Activated T-helper 17 cell treated with anti-CD3 and anti-CD28 coated beads, Interleukin-2, amount 50 U/mL, for 72 hours (primary cell): ENCODE measurements around the gene TTC23L. TPM values are rescaled to one million over a fixed set of nuclear protein-coding genes. Genes with fewer than 3 reads are reported as not detected.
"Not testable (repeated sequence)": the region's sequence is repeated elsewhere in the genome, so short reads cannot be mapped to it uniquely, and the experiment has no call there.

Source experiments
- ATAC-seq: fragments of 150-1000 bp; cut with Tn5 transposase; replicated peaks from 2 replicates; pipeline ENCODE4 v1.10.0; 2021; ENCODE audit warnings: mild to moderate bottlenecking, moderate library complexity
- H3K27ac Mint-ChIP-seq: one replicate; pipeline ENCODE4 v1.8.0; 2022; ENCODE audit warnings: mixed read lengths
- H3K27me3 Mint-ChIP-seq: one replicate; pipeline ENCODE4 v1.8.0; 2022; ENCODE audit warnings: mixed read lengths
- H3K36me3 Mint-ChIP-seq: one replicate; pipeline ENCODE4 v1.8.0; 2022; ENCODE audit warnings: low read depth, mild to moderate bottlenecking, mixed read lengths
- H3K4me1 Mint-ChIP-seq: one replicate; pipeline ENCODE4 v1.8.0; 2022; ENCODE audit warnings: mixed read lengths
- H3K4me3 Mint-ChIP-seq: one replicate; pipeline ENCODE4 v1.8.0; 2022; ENCODE audit warnings: mild to moderate bottlenecking, mixed read lengths
- H3K9me3 Mint-ChIP-seq: one replicate; pipeline ENCODE4 v1.8.0; 2022; ENCODE audit warnings: mixed read lengths
- total RNA-seq, 2 donors: library from RNA; stranded (reverse); gene quantifications; one replicate each; pipeline ENCODE4 v1.2.3, GENCODE V29; 2022

Gene TTC23L
- total RNA-seq, 2 donors from 2014 or later = 0.08 TPM; not detected in 1

DNA sequence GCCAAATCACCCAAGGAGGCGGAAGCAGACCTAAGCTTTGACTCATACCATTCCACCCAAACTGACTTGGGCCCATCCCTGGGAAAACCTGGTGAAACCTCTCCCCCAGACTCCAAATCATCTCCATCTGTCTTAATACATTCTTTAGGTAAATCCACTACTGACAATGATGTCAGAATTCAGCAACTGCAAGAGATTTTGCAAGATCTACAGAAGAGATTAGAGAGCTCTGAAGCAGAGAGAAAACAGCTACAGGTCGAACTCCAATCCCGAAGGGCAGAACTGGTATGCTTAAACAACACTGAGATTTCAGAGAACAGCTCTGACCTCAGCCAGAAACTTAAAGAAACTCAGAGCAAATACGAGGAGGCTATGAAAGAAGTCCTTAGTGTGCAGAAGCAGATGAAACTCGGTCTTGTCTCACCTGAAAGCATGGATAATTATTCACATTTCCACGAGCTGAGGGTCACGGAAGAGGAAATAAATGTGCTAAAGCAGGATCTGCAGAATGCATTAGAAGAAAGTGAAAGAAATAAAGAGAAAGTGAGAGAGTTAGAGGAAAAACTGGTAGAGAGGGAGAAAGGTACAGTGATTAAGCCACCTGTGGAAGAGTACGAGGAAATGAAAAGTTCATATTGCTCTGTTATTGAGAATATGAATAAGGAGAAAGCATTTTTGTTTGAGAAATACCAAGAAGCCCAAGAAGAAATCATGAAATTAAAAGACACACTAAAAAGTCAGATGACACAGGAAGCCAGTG, 15.8 kb upstream of the TTC23L start:
- Mint-ChIP-seq H3K4me3 (no peak overlapping the region), H3K36me3 (no peaks in the 10 kb centered on the region), H3K27ac (no peak overlapping the region), H3K4me1 (no peaks in the 10 kb centered on the region), H3K9me3 (no peaks in the 10 kb centered on the region), H3K27me3 (no peaks in the 10 kb centered on the region)
- no peak for ATAC-seq

DNA sequence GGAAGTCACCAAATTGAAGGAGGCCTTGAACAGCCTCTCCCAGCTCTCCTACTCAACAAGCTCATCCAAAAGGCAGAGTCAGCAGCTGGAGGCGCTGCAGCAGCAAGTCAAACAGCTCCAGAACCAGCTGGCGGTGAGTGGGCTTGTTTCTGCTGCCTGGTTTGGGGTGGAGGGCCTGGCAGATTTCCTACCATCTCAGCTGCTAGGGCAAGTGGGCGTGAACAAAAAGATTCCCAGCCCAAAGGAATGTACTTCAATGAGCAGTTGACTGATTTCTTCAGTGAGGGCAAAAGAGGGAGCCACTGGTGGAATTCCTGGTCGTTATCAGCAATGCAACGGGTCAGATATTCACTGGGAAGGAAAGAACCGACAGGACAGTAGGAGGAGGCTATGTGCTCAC, 12.6 kb upstream of the TTC23L start:
- H3K4me3 Mint-ChIP-seq = no peak overlapping the region
- ATAC-seq = no peak
- no peaks in the 10 kb centered on the region for H3K27me3 Mint-ChIP-seq
- H3K9me3 Mint-ChIP-seq = no peaks in the 10 kb centered on the region
- no peaks in the 10 kb centered on the region for H3K36me3 Mint-ChIP-seq
- no peaks in the 10 kb centered on the region for H3K4me1 Mint-ChIP-seq
- H3K27ac Mint-ChIP-seq = no peak overlapping the region

DNA sequence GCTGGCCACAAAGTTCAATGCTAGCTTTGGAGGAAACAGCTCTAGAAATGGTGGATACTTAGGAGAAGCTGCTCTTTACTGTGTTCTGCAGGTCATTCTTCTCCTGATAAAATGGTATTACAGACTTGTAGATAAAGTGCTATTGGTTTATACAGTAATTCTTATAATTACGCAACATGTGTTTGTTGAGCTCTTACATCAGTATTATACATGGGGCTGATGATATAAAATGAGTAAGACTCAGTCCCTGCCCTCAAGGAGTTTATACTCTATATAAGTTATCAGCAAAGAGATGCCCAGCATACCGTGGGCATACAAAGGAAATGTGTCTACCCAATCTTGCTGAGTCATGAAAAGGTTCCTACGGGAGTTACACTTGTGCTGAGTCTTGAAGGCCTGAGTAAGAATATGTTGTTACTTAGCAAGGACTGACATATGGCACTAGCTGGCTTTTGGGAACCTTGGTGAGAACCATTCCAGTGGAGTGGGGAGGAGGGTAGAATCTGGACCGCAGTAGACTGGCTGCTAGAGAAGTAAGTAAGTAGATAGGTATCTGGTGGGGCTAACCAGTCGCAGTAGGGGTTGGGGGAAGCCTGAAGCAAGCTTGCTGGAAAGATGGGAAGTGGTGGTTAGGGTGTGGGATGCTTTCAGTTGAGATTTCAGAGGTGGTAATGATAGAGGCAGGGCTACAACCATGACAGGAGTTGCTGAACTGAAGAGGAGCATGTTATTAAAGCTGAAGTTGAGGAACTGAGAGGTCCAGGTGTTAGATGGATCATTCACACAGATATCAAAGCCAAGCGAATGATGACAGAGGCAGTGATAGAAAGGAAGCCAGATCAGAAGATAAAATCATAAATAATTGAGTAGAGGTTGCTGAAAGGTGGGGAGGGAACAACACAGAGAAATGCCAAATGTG, 11.1 kb upstream of the TTC23L start:
- H3K9me3 Mint-ChIP-seq = no peaks in the 10 kb centered on the region
- no peaks in the 10 kb centered on the region for H3K4me1 Mint-ChIP-seq
- no peak overlapping the region for H3K4me3 Mint-ChIP-seq
- ATAC-seq = no peak
- no peak overlapping the region for H3K27ac Mint-ChIP-seq
- no peaks in the 10 kb centered on the region for H3K27me3 Mint-ChIP-seq
- no peaks in the 10 kb centered on the region for H3K36me3 Mint-ChIP-seq

DNA sequence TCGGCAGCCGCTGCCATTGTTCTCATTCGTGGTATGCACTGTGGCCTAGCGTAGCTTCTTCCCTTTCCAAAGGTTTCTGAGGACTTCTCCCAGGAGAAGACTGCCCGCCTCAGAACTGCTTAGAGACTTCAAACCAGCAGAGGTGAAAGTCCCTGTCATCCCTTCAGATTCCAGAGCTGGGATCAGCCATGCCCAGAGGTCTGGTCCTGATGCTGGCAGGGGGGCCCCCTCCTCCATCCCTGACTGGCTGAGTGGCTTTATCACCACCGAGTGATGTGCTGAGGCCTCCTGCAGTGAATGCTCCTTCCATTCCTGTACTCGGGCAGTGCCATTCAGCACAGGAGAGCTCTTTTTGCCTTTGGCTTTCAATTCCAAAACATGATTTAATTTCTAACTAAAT, 8.1 kb upstream of the TTC23L start:
- H3K27ac Mint-ChIP-seq, ATAC-seq, H3K27me3 Mint-ChIP-seq, H3K36me3 Mint-ChIP-seq, H3K4me1 Mint-ChIP-seq, H3K4me3 Mint-ChIP-seq, H3K9me3 Mint-ChIP-seq: not testable (repeated sequence)

DNA sequence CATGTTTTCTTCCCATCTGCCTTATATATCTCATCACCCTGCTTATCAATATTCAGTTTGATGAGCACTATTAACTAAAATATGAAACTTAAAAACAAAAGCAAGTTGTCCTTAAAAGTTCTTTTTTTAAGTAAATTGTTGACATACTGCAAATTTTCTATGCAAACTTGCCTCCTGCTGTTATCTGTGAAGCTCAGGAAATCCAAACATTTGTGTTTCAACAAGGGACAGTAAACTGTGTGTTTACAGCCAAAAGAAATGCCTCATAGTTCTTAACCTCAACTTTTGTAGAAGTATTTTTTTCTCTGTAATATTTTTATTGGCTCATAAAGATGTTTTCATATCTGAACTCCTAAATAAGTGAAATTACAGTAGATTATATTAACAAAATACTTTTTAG, 7.7 kb upstream of the TTC23L start:
- no peaks in the 10 kb centered on the region for H3K36me3 Mint-ChIP-seq
- no peak overlapping the region for H3K4me3 Mint-ChIP-seq
- no peaks in the 10 kb centered on the region for H3K27me3 Mint-ChIP-seq
- H3K4me1 Mint-ChIP-seq = no peaks in the 10 kb centered on the region
- ATAC-seq = no peak
- H3K27ac Mint-ChIP-seq = no peak overlapping the region
- no peaks in the 10 kb centered on the region for H3K9me3 Mint-ChIP-seq

DNA sequence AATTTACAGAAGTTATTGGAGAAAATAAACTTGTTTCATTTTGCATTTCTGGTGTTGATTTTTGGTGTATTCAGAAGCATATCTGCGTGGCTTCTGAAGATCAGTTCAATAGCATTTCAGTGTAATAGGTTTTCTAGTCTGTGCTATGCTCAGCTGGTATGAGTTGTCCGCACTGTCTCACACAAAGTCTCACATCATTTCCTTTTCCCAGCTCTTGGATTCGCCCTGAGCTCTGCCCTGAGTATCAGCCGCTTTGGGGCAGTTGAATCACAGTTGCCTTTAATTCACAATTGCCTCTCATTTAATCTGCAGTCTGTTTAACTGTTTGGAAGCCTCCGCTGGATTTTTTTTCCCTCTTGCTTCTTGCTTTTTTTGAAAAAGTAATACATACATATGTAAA, 6.4 kb upstream of the TTC23L start:
- no peak for ATAC-seq
- no peaks in the 10 kb centered on the region for H3K9me3 Mint-ChIP-seq
- H3K27ac Mint-ChIP-seq = no peak overlapping the region
- no peaks in the 10 kb centered on the region for H3K27me3 Mint-ChIP-seq
- no peaks in the 10 kb centered on the region for H3K36me3 Mint-ChIP-seq
- H3K4me1 Mint-ChIP-seq = no peaks in the 10 kb centered on the region
- H3K4me3 Mint-ChIP-seq = no peak overlapping the region

DNA sequence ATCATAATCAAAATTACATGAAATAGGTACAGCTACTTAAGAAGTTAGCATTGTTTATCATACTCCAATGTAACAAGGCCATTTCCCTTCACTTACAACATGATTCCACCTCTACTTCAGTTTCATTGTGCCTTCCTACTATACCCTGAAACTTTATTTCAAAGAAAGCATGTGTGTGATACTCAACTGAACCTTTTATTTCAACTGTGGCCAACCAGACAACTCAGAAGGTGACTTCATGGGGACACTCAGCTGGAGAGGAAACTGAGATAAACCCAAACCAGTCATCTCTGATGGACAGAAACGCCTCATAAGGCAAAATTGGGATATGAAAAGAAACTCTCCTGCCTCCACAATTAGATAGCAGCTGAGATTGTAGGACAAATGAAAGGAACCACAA, 5.9 kb upstream of the TTC23L start:
- no peaks in the 10 kb centered on the region for H3K4me1 Mint-ChIP-seq
- no peaks in the 10 kb centered on the region for H3K36me3 Mint-ChIP-seq
- ATAC-seq = peak; percentile 23
- H3K27ac Mint-ChIP-seq = no peak overlapping the region
- no peaks in the 10 kb centered on the region for H3K9me3 Mint-ChIP-seq
- H3K27me3 Mint-ChIP-seq = no peaks in the 10 kb centered on the region
- no peak overlapping the region for H3K4me3 Mint-ChIP-seq

DNA sequence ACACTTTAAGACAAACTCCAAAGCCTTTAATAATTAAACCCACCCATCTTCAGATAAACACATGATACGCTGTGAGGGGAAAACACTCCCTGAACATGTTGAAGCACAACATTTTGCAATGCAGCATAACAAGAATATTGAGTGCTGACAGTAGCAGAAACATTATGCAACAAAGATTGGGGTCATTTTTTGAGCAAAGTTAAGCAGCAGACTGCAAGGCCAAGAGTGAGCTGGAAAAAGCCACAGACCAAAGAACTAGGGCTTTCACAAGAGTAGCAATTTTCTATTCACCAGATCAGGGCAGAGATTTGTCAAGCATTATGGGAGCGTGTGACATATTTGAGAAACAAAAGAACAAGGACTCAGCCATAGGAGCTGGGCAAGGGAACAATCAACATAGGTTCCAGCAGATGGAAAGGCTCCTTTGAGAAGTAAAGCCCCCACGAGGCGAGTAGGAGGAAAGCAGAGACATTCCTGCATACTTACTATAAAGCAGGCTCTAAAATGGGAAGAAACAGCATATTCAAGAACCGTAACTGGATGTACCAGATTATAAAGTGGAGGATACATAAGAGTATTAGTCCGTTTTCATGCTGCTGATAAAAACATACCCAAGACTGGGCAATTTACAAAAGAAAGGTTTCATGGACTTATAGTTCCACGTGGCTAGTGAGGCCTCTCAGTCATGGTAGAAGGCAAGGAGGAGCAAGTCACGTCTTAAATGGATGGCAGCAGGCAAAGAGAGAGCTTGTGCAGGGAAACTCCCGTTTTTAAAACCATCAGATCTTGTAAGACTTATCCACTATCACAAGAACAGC, 4.8 kb upstream of the TTC23L start:
- Mint-ChIP-seq H3K36me3 (peaks cover 2% of the 10 kb centered on the region), H3K27ac (no peak overlapping the region), H3K4me1 (peaks cover 9% of the 10 kb centered on the region), H3K4me3 (no peak overlapping the region), H3K27me3 (no peaks in the 10 kb centered on the region), H3K9me3 (no peaks in the 10 kb centered on the region)
- no peak for ATAC-seq

DNA sequence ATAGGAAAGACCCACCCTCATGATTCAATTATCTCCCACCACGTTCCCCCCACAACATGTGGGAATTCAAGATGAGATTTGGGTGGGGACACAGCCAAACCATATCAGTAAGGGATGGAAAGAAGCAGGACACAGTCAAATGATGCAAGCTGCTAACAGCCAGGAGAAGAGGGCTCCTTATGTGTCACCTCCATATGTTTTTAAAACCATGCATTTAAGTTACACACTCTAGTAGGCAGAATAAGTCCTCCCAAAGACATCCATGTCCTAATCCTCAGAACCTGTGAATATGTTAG, 4.2 kb upstream of the TTC23L start:
- no peaks in the 10 kb centered on the region for H3K27me3 Mint-ChIP-seq
- peaks cover 12% of the 10 kb centered on the region for H3K4me1 Mint-ChIP-seq
- H3K9me3 Mint-ChIP-seq = no peaks in the 10 kb centered on the region
- no peak overlapping the region for H3K27ac Mint-ChIP-seq
- peaks cover 4% of the 10 kb centered on the region for H3K36me3 Mint-ChIP-seq
- ATAC-seq = no peak
- no peak overlapping the region for H3K4me3 Mint-ChIP-seq

DNA sequence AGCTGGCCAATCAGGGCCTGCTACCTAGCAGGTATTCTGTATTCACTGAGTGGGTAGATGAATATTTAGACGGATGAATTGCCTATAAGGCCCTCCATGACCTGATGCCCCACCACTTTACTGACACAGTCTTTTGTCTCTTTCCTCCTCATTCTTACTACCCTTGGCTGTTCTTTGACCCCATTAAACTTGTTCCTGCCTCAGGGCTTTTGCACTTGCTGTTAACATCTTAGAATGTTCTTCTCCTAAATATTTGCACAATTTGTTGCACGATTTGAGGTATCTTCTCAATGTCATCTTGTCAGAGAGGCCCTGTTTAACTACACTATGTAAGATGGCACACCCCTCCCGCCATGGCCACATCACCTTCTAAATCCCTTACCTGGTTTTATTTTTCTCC, 3.3 kb upstream of the TTC23L start:
- H3K27ac Mint-ChIP-seq = no peak overlapping the region
- peaks cover 4% of the 10 kb centered on the region for H3K36me3 Mint-ChIP-seq
- peaks cover 12% of the 10 kb centered on the region for H3K4me1 Mint-ChIP-seq
- no peak for ATAC-seq
- no peaks in the 10 kb centered on the region for H3K9me3 Mint-ChIP-seq
- no peaks in the 10 kb centered on the region for H3K27me3 Mint-ChIP-seq
- H3K4me3 Mint-ChIP-seq = no peak overlapping the region

DNA sequence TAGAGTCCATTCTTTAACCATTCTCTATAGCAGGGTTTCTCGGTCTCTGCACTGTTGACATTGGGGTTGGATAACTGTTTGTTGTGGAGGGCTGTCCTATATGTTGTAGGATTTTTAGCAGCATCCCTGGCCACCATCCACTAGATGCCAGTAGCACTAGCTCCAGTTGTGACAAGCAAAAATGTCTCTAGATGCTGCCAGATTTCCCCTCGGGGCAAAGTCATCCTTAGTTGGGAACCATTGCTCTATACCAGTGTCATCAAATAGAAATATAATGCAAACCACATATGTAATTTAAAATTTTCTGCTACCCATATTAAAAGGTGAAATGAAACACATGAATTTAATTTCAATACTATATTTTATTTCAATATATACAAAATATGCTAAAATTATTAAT, 2.9 kb downstream of the TTC23L start:
- H3K27ac Mint-ChIP-seq = no peak overlapping the region
- H3K4me3 Mint-ChIP-seq = no peak overlapping the region
- H3K4me1 Mint-ChIP-seq = peaks cover 12% of the 10 kb centered on the region
- ATAC-seq = no peak
- no peaks in the 10 kb centered on the region for H3K9me3 Mint-ChIP-seq
- no peaks in the 10 kb centered on the region for H3K27me3 Mint-ChIP-seq
- peaks cover 4% of the 10 kb centered on the region for H3K36me3 Mint-ChIP-seq

DNA sequence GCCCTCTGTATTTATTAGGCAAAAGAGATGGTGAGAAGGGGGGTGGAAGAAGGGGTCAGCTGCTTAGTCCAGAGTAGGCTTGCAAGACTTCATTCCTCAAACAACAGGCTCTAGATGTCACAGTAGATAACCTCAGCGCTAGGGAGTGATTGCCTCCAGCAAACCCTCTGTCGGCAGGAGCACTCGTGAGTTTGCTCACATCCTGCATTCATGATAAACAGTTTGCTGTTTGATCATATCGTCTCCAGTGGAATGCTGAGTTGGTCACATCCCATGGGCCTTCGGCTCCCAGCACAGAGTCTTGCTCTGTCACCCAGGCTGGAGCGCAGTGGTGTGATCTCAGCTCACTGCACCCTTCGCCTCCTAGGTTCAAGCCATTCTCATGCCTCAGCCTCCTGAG, 3.6 kb downstream of the TTC23L start:
- no peak for ATAC-seq
- H3K27me3 Mint-ChIP-seq = no peaks in the 10 kb centered on the region
- peaks cover 12% of the 10 kb centered on the region for H3K4me1 Mint-ChIP-seq
- peaks cover 4% of the 10 kb centered on the region for H3K36me3 Mint-ChIP-seq
- no peaks in the 10 kb centered on the region for H3K9me3 Mint-ChIP-seq
- H3K4me3 Mint-ChIP-seq = no peak overlapping the region
- H3K27ac Mint-ChIP-seq = no peak overlapping the region

DNA sequence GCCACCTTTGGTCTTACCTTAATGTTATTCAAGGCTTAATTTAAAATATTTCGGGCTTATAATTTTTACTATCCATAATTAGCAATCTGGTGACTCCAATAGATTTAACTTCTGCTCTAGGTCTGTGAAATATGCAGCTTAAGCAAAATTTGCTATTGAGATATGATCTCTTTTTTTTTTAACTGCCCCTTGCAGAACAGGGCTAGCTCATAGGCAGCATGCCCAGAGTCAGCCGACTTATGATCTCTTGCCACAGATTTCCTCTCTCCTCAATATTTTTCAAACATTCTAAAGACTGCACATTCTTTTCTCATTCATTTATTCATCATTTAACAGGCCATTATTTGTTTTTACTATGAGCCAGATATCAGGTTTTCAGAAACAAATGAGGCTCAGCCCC, 4.5 kb downstream of the TTC23L start:
- Mint-ChIP-seq H3K4me1 (peaks cover 9% of the 10 kb centered on the region), H3K4me3 (no peak overlapping the region), H3K9me3 (no peaks in the 10 kb centered on the region), H3K27ac (no peak overlapping the region), H3K27me3 (peaks cover 4% of the 10 kb centered on the region), H3K36me3 (peaks cover 4% of the 10 kb centered on the region)
- no peak for ATAC-seq

DNA sequence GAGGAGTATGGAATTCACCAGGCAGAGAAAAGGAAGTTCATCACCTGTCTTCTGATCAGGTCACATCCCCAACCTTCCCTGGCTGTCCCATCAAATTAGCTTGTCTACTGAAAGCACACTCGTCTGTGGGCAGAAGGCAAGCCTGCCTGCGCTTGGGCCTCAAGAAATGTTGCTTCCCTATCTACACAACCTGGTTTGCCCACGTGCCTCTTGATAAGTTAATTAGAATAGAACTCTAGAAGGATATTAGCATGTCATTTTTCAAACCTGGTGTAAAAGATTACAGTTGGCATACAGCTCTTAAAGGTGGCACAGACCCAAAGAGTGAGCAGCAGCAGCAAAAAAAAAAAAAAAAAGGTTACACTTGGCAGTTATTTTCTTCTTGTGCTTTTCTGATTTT, 5.1 kb downstream of the TTC23L start:
- Mint-ChIP-seq H3K9me3 (no peaks in the 10 kb centered on the region), H3K36me3 (peaks cover 3% of the 10 kb centered on the region), H3K27me3 (peaks cover 5% of the 10 kb centered on the region), H3K27ac (no peak overlapping the region), H3K4me1 (peaks cover 4% of the 10 kb centered on the region), H3K4me3 (no peak overlapping the region)
- no peak for ATAC-seq

DNA sequence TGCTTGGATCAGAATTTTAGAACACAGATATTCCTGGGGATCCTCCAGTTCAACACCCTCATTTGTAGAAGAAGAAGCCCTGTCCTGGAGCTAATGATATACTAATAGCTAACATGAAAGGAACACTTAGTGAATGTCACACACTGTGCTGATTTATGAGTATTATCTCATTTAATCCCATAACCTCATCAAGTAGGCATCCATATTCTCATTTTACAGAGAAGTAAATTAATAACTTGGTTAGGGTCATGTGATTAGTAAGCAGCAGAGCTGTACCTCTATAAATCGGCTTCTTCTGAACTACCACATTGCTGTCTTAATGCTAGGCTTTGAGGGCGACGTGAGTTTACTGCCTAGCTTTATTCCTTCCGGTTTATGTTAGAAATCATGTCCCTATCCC, 6.0 kb downstream of the TTC23L start:
- H3K4me3 Mint-ChIP-seq = no peak overlapping the region
- H3K27ac Mint-ChIP-seq = no peak overlapping the region
- no peaks in the 10 kb centered on the region for H3K36me3 Mint-ChIP-seq
- no peaks in the 10 kb centered on the region for H3K4me1 Mint-ChIP-seq
- H3K9me3 Mint-ChIP-seq = no peaks in the 10 kb centered on the region
- H3K27me3 Mint-ChIP-seq = peaks cover 5% of the 10 kb centered on the region
- no peak for ATAC-seq
